Measurements from ENCODE around the gene MTA2. TPM values are rescaled to one million over a fixed set of nuclear protein-coding genes. Genes with fewer than 3 reads are reported as not detected.
A peak's percentile ranks its signal among the peaks of the same experiment; 100 is the strongest.

The MTA2 gene
- polyA plus RNA-seq, 1 donor, result 108 TPM

DNA sequence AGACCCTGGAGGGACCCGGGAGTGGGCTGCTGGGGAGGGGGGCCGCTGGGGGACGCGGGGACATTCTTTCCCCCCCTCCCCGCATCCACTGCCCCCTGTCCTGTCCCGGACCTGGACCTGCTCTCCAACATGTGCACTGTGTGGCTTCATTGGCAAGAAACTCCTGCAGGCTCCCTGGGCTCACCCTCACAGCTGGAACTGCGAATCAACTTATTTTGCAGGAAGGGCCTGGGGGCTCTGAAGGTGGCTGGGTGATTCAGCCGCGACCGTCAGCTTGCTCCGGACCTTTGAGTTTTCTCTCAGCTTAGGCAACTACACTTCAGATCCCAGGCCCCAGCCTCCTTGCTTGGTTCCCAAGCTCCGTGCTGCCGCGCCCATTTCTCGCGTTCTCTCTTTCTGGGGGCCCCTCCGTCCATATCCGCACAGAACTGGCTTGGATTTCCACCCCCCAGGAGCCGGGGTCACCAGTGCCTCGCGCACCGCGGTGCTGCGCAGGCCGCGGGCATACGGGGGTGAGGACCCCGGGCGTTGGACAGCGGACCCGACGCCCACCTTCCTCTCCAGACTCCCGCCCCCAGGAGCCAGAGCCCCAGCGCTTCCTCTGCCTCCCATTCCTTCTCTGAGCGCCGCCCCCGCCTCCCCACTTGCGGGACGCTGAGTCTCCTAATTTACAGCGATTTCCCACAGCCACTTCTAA lies 54.6 kb downstream of the MTA2 start:
- DNase-seq, result no peak

DNA sequence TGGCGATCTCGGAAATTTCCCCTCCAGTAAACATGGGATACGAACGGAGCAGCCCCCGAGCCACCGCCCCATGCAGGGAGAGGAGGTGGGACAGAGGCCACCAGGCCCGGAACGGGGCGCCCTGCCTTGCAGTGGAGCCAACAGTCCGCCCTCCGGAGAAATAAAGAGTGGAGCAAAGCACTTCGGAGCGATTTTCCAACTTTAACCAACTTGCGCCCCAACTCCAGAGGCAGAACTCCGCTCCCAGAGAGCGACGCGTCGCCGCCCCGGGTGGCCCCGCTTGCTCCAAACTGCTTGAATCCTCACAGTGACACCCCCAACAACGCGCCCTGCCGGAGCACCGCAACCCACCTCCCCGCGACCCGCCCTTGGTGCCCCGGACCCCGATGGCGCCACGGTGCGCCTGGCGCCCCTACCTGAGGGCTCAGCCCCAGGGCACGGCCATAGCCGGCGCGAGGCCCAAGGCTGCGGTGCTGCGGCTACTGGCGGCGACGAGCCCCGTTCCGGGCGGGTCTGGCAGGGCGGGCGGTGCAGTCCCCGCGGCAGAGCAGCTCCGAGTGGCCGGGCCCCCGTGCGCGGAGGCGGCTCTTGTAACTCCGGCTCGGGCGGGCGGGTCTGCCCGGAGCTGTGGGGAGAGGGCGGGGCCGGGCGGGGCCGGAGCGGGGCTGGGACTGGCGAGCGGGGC lies 55.3 kb downstream of the MTA2 start, which contains the start of gene AHNAK:
Gene AHNAK, minus strand, starts transcription at position 563 of the 685 bp plus-strand sequence. CDS start 10,708 bp downstream, outside the sequence.
- peak; percentile 70 for DNase-seq

DNA sequence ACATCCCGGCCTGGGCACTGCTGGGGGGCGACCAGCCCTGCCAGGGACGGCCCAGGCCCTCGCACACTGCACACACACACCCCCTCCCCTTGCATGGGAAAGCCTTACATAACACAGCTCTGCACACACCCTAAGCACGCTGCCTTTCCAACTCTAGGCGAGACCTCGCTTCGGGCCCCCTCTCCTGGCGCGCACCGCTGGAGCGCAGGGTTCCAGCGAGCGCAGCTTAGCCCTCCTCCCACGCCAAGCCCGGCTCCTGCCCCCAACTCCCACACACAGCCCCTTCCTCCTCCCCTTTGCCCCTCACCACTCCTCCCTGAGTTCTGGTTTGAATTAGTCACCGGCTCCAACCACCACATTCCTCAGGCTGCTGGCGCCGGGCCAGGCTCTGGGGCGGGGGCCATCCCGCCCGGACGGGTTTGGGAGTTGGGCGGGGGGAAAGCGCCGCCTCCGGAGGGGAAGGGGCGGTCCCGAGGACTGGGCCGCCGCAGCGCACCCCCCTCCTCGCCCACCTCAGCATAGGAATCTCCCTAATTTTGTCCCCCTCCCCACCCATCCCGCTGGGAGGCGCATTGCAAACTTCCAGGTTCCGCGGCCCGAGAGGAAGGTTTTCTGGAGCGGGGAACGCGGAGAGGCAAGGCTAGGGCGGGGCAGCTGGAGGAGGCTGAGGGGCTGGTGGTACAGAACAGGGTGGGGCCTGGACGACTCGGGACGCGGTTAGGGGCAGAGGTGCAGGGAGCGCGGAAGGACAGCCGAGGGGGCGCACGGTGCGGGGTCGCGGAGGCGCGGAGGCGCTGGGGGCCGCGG lies 56.0 kb downstream of the MTA2 start:
- DNase-seq, result peak; percentile 94

DNA sequence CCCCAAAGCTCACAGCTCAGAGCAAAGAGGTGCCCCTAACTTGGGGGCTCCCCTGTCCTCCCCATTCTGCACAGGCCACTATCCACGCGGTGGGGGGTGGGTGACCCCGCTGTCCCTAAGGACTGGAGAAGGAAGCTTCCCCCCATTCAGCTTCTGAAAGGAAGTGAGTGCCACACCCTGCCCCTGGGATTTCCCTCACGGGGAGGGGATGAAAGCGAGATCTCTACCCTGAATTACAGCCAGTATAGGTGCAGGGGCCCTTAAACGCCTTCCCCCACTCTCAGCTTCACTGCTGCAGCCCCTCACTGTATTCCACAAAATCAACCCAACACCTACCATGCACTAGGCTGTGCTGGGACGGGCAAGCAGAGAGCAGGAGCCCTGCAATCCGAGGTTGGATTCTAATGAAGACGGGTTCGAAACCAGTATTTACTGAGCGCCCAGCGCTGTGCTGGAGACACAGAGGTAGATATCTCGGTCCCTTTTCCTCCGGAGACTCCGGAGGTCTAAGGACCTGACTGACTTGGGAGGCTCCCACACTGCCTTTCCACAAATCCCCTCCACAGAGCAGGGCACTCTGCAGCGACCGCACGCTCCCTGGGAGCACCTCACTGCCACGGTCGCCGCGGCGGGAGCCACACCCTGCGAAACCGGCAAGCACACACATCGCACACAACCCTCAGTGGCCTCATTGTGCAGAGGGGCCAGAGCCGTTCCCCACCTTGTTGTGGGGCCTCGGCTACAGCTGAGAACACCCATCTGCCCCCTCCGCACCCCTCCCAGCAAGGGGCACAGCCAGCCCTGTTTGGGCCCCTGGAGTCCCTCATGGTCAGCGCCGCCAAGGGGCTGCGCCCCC lies 56.9 kb downstream of the MTA2 start:
- DNase-seq, result no peak

DNA sequence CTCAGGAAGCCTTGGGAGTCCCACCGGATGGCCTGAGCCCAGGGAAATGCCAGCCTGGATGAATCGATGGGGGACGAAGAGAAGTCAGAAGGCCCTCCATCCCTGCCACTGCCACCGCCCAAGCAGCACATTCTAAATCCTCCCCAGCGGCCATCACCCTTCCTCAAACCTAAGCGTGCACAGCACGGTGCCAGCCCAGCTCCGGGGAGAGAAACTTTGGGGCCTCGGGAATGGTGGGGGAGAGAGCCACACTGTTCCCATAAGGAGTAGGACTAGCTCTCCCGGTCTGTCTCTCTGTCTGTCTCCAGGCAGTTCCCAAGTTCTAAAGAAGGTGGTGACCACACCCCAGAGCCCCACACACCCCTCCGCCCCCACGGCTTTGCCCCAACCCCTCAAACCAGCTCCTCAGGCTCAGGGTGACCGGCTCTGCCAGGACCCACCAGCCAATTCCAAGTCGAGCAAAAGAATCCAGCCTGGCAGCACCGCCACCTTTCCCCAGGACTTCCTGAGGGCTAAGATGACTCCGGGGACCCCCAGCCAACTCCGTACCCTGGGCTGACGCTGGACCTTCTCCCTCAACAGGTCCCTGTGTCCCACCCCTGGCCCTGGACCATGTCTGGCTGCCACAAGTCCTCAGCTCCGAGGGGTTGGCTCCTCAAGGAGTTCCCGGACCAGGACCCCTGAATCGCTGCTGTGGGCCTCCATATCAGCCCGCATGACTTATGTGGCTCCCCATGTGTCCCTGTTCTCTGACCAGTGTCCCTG lies 57.8 kb downstream of the MTA2 start:
- no peak for DNase-seq

Other genes with a start within 250 kb of the MTA2 start
- not detected for gene SCGB1A1, start 182.8 kb downstream of the MTA2 start, polyA plus RNA-seq (ENCODE audit: insufficient read length)
- gene AHNAK, start 55.1 kb downstream of the MTA2 start, polyA plus RNA-seq (ENCODE audit: insufficient read length), result 199 TPM
- 2,043 TPM for gene EEF1G, start 28.0 kb downstream of the MTA2 start, polyA plus RNA-seq (ENCODE audit: insufficient read length)
- gene TUT1, start 10.3 kb downstream of the MTA2 start, polyA plus RNA-seq (ENCODE audit: insufficient read length), result 24.8 TPM
- gene EML3, start 10.9 kb upstream of the MTA2 start, polyA plus RNA-seq (ENCODE audit: insufficient read length), result 36.4 TPM
- 3.5 TPM for gene ROM1, start 11.4 kb upstream of the MTA2 start, polyA plus RNA-seq (ENCODE audit: insufficient read length)
- gene B3GAT3, start 20.1 kb upstream of the MTA2 start, polyA plus RNA-seq (ENCODE audit: insufficient read length), result 26.3 TPM
- gene GANAB, start 44.7 kb upstream of the MTA2 start, polyA plus RNA-seq (ENCODE audit: insufficient read length), result 395 TPM
- 17.8 TPM for gene INTS5, start 51.4 kb upstream of the MTA2 start, polyA plus RNA-seq (ENCODE audit: insufficient read length)
- 59.0 TPM for gene C11orf98, start 63.3 kb upstream of the MTA2 start, polyA plus RNA-seq (ENCODE audit: insufficient read length)
- 5.9 TPM for gene CSKMT, start 63.4 kb upstream of the MTA2 start, polyA plus RNA-seq (ENCODE audit: insufficient read length)
- gene UQCC3, start 69.8 kb upstream of the MTA2 start, polyA plus RNA-seq (ENCODE audit: insufficient read length), result 7.5 TPM
- 9.0 TPM for gene LBHD1, start 70.4 kb upstream of the MTA2 start, polyA plus RNA-seq (ENCODE audit: insufficient read length)
- gene UBXN1, start 77.2 kb upstream of the MTA2 start, polyA plus RNA-seq (ENCODE audit: insufficient read length), result 140 TPM
- gene LRRN4CL, start 87.7 kb upstream of the MTA2 start, polyA plus RNA-seq (ENCODE audit: insufficient read length), result 0.78 TPM
- gene BSCL2, start 105.6 kb upstream of the MTA2 start, polyA plus RNA-seq (ENCODE audit: insufficient read length), result 68.3 TPM
- 2.5 TPM for gene GNG3, start 105.8 kb upstream of the MTA2 start, polyA plus RNA-seq (ENCODE audit: insufficient read length)
- gene HNRNPUL2, start 125.6 kb upstream of the MTA2 start, polyA plus RNA-seq (ENCODE audit: insufficient read length), result 101 TPM
- gene TTC9C, start 126.6 kb upstream of the MTA2 start, polyA plus RNA-seq (ENCODE audit: insufficient read length), result 43.1 TPM
- gene ZBTB3, start 152.3 kb upstream of the MTA2 start, polyA plus RNA-seq (ENCODE audit: insufficient read length), result 8.1 TPM
- gene POLR2G, start 159.7 kb upstream of the MTA2 start, polyA plus RNA-seq (ENCODE audit: insufficient read length), result 145 TPM
- gene TAF6L, start 169.5 kb upstream of the MTA2 start, polyA plus RNA-seq (ENCODE audit: insufficient read length), result 39.8 TPM
- 66.4 TPM for gene TMEM179B, start 185.5 kb upstream of the MTA2 start, polyA plus RNA-seq (ENCODE audit: insufficient read length)
- gene TMEM223, start 190.1 kb upstream of the MTA2 start, polyA plus RNA-seq (ENCODE audit: insufficient read length), result 25.0 TPM
- gene NXF1, start 203.6 kb upstream of the MTA2 start, polyA plus RNA-seq (ENCODE audit: insufficient read length), result 136 TPM
- gene STX5, start 230.2 kb upstream of the MTA2 start, polyA plus RNA-seq (ENCODE audit: insufficient read length), result 51.3 TPM
- not detected for gene TEX54, start 231.0 kb upstream of the MTA2 start, polyA plus RNA-seq (ENCODE audit: insufficient read length)
- gene WDR74, start 237.7 kb upstream of the MTA2 start, polyA plus RNA-seq (ENCODE audit: insufficient read length), result 42.1 TPM